ENCODE measurements around the gene ATP2A1.

Gene ATP2A1

DNA sequence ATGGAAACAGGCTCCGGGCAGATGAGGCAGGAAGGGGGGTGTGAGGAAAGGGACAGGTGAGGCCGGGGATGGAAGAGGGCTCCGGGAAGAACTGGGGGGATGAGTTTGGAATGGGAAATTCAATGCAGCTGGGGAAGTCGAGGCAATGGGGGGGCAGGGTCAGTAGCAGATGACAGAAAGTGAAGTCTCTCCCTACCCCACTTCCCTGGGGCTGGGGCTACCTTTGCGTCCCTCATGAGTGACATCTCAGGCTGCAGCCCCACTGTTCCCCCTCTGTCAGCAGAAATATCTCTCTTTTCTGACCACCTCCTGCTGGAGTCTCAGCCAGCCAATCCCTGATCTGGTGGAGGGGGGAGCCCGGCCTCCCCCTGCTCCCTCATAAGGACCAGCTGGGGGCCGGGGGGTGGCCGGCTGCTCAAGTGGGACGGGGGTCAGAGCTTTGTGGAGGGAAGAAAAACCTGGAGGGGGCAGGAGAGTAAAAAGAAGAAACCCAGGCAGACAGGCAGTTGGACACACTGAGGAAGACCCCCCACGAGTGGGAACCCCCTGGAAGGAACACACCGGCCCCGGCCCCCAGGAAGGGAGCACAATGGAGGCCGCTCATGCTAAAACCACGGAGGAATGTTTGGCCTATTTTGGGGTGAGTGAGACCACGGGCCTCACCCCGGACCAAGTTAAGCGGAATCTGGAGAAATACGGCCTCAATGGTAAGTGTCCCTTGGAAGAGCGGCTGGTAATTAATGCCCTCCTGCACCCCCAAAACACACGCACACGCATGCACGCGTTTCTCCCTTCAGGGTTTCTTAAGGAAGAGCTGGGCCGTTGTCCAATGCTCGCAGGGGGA is at the start of gene ATP2A1:
TSS of gene ATP2A1 (plus strand) at position 406 of the 844 bp plus-strand sequence. CDS start at position 590, 184 bp downstream.
- DNase-seq (ENCODE audit: low spot score): no peak

DNA sequence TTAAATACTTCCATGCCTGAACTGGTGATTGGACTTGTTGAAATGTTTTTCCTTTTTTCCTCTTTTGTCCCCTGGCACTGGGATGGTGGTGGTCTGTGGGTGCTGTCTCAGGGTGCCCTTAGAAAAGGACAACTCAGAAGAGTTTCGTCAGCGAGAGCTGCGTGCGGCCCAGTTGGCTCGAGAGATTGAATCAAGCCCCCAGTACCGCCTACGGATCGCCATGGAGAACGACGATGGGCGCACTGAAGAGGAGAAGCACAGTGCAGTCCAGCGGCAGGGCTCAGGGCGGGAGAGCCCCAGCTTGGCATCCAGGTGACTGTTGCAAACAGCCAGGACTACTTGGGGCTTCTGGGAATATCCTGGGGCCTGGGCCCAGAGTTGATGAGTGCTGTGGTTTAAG is 48.5 kb upstream of the ATP2A1 start:
- no peak for DNase-seq (ENCODE audit: low spot score)

DNA sequence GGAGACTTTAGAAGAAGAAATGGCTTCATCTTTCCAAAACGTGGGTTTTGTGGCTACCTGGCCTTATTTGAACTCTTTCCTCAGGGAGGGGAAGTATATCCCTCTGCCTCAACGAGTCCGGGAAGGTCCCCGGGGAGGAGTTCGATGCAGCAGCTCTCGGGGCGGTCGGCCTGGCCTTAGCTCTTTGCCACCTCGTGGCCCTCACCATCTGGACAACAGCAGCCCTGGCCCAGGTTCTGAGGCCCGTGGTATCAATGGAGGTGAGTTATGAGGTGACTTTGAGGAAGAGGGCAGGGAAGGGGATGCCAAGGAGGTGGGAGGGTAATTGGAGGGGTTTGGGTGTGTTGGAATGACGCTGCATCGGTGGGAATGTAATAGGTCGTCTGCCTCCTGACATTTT is 47.8 kb upstream of the ATP2A1 start:
- no peak for DNase-seq (ENCODE audit: low spot score)

DNA sequence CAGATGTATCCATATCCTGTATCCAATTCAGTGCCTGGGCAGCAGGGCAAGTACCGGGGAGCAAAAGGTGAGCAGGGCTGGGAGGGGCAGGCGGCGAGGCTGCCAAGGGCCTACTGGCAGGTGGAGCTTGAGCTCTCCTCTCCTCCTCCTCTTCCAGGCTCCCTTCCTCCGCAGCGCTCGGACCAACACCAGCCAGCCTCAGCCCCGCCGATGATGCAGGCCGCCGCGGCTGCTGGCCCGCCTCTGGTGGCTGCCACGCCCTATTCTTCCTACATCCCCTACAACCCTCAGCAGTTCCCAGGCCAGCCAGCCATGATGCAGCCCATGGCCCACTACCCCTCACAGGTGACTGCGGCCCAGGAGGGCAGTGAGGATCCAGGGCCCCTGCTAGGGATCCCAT is 43.9 kb upstream of the ATP2A1 start:
- DNase-seq (ENCODE audit: low spot score): no peak

DNA sequence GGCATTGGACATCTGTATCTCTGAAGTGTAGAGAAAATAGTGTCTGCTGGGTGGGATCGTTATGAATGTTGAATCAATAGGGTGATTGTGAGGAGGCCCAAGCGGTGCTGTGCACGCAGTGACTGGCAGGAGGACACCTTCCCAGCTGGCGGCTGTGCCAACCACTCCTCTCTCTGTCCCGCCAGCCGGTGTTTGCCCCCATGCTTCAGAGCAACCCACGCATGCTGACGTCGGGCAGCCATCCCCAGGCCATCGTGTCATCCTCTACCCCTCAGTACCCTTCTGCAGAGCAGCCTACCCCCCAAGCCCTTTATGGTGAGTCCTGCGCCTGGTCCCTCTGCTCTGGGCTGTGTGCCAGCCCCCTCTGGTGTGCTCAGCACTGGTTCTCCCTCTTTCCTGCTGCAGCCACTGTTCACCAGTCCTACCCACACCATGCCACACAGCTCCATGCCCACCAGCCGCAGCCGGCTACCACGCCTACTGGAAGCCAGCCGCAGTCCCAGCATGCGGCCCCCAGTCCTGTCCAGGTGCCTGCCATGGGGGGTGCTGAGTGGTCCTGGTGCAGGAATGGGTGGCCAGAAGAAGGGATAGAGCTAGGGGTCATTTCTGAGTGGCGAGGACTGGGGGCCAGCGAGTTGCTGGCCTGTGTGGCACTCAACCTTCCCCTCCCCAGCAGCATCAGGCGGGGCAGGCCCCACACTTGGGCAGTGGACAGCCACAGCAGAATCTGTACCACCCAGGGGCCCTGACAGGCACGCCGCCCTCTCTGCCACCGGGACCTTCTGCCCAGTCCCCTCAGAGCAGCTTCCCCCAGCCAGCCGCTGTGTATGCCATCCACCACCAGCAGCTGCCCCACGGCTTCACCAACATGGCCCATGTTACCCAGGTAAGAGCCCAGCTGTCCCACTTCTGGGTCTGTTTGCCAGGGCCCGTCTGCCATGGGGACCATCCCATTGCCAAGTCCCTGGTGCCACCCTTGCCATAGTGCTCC is 43.1 kb upstream of the ATP2A1 start:
- no peak for DNase-seq (ENCODE audit: low spot score)

DNA sequence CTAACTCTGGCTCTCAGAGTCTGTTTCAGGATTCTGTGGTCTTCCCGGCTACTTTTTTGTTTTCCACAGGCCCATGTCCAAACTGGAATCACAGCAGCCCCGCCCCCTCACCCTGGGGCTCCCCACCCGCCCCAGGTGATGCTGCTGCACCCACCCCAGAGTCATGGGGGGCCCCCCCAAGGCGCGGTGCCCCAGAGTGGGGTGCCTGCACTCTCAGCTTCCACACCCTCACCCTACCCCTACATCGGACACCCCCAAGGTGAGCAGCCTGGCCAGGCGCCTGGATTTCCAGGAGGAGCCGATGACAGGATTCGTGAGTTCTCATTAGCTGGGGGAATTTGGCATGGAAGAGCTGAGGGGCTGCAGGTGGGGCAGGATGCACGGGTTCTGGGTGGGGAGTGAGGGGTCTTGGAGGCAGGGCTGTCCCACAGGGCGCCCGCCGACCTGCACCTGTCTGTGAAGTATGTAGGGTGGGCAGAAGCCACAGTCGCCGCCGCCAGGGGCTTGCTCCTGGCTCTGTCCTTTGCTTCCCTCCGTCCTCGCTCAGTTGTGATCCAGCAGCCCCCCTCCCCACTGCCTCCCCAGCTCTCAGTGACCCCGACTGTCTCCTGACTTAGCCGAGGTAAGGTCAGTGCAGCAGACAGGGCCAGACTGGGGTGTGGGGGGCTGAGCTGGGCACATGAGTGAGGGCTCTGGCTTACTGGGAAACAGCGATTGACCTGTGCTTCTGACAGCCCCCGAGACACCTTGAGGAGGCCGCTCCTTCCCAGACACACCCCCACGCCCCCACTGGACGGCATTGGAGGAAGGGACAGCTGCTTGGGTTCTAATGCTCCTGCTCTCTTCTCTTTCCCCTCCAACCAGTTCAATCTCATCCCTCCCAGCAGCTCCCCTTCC is 42.2 kb upstream of the ATP2A1 start:
- no peak for DNase-seq (ENCODE audit: low spot score)

DNA sequence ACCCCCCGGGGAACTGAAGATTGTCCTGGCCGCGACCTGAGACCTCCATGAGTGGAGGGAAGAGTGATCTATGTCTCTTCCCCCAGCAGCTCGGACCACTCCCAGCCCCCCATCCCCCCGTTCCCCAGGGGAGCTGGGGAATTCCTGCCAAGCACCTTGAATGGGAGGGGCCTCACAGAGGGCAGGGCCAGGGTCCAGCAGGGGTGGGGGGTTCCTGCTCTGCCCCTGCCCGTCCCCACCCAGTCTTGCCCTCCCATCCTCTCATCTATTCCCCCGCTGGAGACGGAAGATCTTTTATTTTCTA is 41.6 kb upstream of the ATP2A1 start:
- no peak for DNase-seq (ENCODE audit: low spot score)

DNA sequence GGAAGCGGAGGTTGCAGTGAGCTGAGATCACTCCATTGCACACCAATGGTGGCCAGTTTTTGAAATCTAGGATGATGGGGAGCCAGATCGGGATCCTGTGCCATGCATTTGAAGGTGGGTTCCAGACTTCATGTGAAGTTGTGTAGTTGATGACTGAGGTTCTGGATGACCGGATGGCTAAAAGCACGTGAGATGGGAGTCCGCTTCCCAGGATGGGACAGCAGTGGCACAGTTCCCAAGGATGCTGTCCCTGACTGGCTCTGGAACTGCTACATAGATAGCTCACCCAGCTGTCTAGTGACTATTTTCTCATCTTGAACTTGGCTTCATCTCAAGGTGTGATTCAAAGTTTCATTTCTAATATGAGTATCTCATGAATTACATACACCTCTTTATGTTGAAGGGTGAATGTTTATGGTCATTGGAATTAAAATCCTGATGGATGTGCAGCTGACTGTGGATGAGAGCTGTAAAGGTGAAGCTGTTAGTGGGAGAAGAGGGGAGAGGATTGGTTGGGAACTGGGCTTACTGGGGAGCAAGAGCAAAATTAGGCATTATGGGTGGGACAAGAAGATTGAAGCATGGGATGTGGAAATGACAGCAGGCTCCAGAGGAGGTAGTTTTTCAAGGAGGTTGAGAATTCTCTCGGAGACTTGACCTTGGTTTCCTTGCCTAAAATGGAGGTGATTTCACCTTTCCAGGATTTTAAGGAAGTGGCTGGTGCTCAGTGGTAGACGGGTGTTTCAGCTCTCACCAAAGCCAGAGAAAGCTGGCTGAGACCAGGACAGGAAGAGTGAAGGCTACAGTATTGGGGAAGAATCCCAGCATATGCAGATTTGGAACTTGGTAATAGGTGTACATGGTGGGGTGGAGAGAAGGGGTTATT is 40.4 kb upstream of the ATP2A1 start:
- DNase-seq (ENCODE audit: low spot score): no peak

DNA sequence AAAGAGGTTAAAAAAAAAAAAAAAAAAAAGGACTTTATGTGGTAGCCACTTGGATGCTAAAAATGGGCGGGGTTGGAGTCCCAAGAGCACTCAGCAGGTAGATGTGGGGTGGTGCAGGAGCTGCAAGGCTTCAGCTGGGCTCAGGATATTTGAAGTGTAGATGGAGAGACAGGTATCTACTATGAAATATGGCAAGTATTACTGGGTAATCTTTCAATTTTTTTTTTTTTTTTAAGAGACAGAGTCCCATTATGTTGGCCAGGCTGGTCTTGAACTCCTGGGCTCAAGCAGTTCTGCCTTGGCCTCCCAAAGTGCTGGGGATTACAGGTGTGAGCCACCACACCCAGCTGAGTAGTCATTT is 39.8 kb upstream of the ATP2A1 start:
- no peak for DNase-seq (ENCODE audit: low spot score)

DNA sequence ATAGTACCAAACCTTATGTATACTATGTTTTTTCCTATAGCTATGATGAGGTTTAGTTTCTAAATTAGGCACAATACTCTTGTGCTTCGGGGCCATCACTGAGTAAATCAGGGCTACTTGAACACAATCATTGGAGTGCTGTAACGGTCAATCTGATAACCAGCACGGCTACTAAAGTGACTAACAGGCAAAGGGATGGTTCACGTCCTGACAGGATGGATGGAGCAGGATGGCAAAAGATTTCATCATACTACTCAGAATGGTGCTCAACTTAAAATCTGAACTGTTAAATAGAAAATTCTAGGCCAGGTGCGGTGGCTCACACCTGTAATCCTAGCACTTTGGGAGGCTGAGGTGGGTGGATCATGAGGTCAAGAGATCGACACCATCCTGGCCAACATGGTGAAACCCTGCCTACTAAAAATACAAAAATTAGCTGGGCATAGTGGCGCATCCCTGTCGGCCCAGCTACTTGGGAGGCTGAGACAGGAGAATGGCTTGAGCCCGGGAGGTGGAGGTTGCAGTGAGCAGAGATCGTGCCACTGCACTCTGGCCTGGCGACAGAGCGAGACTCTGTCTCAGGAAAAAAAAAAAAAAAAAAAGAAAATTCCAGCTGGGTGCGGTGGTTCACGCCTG is 39.2 kb upstream of the ATP2A1 start:
- DNase-seq (ENCODE audit: low spot score): no peak

DNA sequence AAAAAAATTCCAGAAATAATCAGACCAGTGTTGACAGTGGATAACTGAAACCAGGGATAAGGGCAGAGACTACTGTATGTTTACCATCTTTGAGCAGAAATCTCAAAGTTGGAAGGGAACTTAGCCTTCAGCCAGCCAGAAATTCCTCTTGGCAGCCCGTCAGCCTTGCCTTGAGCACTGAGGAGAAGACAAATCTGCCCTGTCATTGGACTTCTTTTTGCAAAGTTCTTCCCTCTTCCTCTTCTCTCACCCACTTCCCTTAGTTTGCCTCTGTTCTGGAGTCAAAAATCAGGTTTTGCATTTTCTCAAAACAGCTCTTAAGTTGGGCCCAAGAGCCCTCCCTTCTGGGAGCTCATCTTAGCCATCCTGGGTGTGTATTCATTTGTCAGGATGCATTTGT is 38.4 kb upstream of the ATP2A1 start:
- DNase-seq (ENCODE audit: low spot score): no peak

DNA sequence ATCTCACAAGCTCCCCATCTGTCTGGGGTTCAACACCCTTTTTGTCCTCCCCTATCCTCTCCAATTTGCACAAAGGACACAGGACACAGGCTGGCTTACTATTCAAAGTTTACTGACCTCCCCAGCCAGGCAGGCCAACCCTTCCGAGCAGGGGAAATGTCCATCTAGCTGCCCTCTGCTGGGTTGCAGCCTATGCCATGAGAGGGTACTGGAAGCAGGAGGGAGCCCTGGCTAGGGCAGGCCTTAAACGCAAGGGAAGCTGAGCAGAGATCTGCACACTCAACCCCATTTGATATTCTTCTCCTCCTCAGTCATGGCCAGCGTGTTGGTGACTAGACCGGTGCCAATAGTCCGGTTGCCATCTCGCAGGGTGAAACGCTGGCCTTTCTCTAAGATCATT is 35.6 kb upstream of the ATP2A1 start:
- DNase-seq (ENCODE audit: low spot score): no peak

DNA sequence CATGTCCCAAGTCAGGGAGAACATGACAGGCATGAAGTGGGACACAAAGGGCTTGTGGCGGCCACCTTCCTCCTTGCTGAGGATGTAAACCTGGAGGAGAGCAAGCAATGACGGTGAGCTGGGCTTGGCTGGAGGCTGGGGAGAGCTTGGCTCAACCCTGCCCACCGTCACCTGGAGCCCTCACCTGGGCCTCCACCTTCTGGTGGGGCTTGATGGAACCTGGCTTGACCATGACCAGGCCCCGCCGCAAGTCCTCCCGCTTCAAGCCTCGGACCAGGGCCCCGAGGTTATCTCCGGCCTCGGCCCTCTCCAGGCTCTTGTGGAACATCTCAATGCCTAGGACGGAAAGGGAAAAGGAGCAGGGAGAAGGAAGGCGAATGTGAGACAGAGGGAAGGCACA is 34.5 kb upstream of the ATP2A1 start:
- no peak for DNase-seq (ENCODE audit: low spot score)

DNA sequence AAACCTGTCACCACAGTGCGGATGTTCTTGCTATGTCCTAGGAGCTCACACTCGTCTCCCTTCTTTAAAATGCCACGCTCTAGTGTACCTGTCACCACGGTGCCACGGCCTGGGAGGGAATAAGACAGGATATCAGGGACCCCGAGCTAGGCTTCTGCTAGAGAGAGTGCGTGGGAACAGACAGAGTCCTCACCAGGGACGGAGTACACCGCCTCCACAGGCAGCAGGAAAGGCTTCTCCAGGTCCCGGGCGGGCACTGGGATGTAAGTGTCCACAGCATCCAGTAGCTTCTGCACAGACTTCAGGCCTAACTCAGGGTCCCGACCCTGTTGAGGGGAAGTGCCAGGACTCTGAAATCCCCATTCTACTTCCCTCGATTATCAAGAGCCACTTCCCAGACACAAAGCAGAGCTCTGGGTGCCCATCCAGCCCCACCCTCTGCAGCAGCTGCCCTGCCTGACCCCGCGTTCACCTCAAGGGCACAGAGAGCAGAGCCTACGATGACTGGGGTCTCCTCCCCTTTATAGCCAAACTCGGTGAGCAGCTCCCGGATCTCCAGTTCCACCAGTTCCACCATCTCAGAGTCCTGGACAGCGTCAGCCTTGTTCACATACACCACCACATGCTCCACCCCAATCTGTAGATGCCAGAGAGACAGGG is 33.9 kb upstream of the ATP2A1 start:
- DNase-seq (ENCODE audit: low spot score): no peak

DNA sequence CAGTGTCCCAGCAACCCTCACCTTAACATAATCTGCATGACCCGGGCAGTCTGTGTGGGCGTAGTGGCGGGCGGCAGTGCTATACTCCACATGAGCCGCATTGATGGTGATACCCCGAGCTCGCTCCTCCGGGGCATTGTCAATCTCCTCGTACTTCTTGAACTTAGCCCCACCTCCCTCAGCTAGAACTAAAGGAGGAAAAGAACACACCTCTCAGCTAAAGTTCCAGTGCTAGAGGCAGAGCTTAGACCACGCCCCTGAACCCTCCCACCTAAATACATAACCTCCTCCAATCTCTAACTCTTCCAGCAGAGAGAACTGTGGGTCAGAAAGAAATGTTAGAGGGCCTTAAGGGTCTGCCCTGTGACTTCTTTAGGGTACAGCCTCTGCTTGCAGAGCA is 33.0 kb upstream of the ATP2A1 start:
- peak; percentile 16 for DNase-seq (ENCODE audit: low spot score)

DNA sequence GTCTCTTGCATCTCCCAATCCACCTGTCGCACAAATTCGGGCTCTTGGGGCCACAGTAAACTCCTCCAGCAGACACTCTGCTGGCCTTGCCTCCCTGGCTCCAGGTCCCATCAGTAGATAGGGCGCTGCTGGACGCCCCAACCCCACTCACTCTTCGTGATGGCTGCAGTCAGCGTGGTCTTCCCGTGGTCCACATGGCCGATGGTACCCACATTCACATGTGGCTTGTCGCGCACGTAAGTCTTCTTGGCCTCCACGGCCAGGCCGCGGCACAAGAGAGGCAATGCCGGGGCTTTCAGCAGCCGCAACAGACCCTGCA is 32.6 kb upstream of the ATP2A1 start:
- DNase-seq (ENCODE audit: low spot score): no peak

DNA sequence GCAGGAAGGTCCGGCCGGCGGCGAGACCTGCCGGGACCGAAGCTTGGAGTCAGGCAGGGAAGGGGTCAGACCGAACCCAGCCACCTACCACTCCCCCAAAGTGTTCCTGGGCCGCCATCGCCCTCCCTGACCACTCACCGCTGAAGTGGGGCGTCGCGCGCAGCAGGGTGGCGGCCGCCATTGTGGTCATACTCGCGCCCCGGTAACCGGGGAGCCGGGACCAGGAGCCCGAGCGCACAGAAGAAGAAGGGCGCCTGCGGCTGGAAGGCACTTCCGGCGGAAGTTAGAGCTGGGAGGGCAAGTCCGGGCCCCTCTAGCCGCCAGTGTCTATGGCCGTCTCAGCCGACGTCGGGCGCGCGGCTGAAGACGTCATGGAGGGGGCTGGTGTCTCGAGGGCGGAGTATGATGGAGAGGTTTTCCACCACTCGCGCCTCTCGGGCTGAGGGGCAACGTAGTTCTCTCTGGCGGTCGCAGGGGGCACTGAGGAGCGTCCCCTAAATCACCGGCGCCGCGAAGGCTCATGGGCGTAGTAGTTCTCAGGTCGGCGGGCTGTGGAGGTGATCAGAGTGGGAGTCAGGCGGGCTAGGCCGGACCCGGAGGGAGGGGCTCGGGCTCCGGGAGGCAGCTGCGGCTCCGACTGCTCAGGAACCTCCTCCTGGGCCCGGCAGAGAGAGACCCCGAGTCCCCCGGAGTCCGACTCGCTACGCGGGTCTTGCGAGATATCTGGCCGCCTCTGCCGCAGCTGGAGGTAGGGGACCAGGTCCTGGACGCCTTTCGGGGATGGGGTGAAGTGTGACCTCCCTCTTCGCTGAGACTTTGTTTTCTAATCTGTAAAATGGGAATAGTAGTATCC is 32.0 kb upstream of the ATP2A1 start, which contains the start of gene TUFM:
TSS of gene TUFM (minus strand) at position 269 of the 853 bp plus-strand sequence. CDS start at position 190, 79 bp downstream.
- peak; percentile 96 for DNase-seq (ENCODE audit: low spot score)

DNA sequence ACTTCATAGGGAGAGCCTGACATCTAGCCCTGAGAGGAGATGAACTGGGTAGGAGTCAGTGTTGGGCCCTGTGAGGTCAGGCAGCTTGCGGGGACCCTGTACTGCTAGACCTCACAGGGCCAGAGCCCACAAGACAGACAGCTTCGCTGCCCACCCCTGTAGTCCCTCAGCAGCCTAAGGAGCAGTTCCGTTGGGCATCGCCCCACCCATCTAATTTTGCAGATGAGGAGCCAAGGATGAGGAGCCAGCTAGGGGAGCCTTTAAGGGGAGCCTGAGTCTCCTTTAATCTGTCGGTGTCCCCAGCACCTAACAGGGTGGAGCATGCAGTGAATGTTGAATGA is 31.4 kb upstream of the ATP2A1 start:
- no peak for DNase-seq (ENCODE audit: low spot score)

DNA sequence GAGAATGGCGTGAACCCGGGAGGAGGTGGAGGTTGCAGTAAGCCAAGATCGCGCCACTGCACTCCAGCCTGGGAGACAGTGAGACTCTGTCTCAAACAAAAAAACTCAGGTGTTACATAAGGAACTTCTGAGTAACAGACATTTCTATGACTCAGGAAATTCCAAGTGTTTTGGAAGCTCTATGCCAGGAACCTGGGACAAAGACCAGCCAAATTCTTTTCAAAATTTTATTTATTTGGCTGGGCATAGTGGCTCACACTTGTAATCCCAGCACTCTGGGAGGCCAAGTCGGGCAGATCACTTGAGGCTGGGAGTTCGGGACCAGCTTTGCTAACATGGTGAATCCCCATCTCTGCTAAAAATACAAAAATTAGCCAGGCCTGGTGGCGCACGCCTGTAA is 19.9 kb upstream of the ATP2A1 start:
- DNase-seq (ENCODE audit: low spot score): no peak
